Immature natural killer cell (primary cell): ENCODE results near the gene PLXDC2. TPM values are rescaled to one million over a fixed set of nuclear protein-coding genes. Genes with fewer than 3 reads are reported as not detected.

Experiments
- DNase-seq, 3 donors: peaks; one replicate each; pipeline ENCODE4 v3.0.0; 2022; ENCODE audit warnings: mixed read lengths in 1 of 3
- H3K27ac Mint-ChIP-seq, 6 donors: one replicate each; pipeline ENCODE4 v1.8.0; 2020; ENCODE audit warnings: mixed read lengths in 6 of 6, mild to moderate bottlenecking in 5 of 6, inconsistent platforms in 4 of 6, moderate library complexity in 3 of 6
- H3K27me3 Mint-ChIP-seq, 3 donors: one replicate each; pipeline ENCODE4 v1.8.0; 2020 to 2021; ENCODE audit warnings: low read depth in 3 of 3, mild to moderate bottlenecking in 3 of 3, mixed read lengths in 3 of 3, moderate library complexity in 3 of 3, inconsistent platforms in 1 of 3
- H3K36me3 Mint-ChIP-seq, 3 donors: one replicate each; pipeline ENCODE4 v1.8.0; 2020; ENCODE audit warnings: mixed read lengths in 3 of 3, inconsistent platforms in 2 of 3, mild to moderate bottlenecking in 2 of 3
- H3K4me1 Mint-ChIP-seq, 2 donors: one replicate each; pipeline ENCODE4 v1.8.0; 2020; ENCODE audit warnings: inconsistent platforms in 2 of 2, mild to moderate bottlenecking in 2 of 2, mixed read lengths in 2 of 2, moderate library complexity in 1 of 2
- H3K4me3 Mint-ChIP-seq, 5 donors: one replicate each; pipeline ENCODE4 v1.8.0; 2020; ENCODE audit warnings: mild to moderate bottlenecking in 5 of 5, mixed read lengths in 5 of 5, inconsistent platforms in 3 of 5, moderate library complexity in 3 of 5
- H3K9me3 Mint-ChIP-seq, 6 donors: one replicate each; pipeline ENCODE4 v1.8.0; 2020; ENCODE audit warnings: mild to moderate bottlenecking in 6 of 6, mixed read lengths in 6 of 6, inconsistent platforms in 4 of 6, moderate library complexity in 3 of 6
- polyA plus RNA-seq, 3 donors: library from polyadenylated mRNA; unstranded; fragments of 300-500 nt; fragmentation: Illumina TruSeq; gene quantifications; one replicate each; pipeline ENCODE4 v1.2.3, GENCODE V29; 2021

The PLXDC2 gene
- polyA plus RNA-seq, 3 donors from 2014 or later = 5.1 to 9.6 (median 9.2) TPM

GRCh38 chr10:20281579-20281978 is 465.3 kb downstream of the PLXDC2 start:
- peaks cover 0 to 1% (median 0%) of the 10 kb centered on the region in 3 donors for H3K27me3 Mint-ChIP-seq
- H3K4me3 Mint-ChIP-seq = no peak overlapping the region
- H3K36me3 Mint-ChIP-seq = peaks cover 0 to 13% (median 9%) of the 10 kb centered on the region in 3 donors
- peaks cover 0 to 4% (median 0%) of the 10 kb centered on the region in 6 donors for H3K9me3 Mint-ChIP-seq
- H3K27ac Mint-ChIP-seq = no peak overlapping the region
- H3K4me1 Mint-ChIP-seq = peaks cover 6 to 11% of the 10 kb centered on the region in 2 donors
- no peak for DNase-seq

GRCh38 chr10:20287586-20287985 is 471.4 kb downstream of the PLXDC2 start:
- H3K27ac Mint-ChIP-seq = no peak overlapping the region
- peaks cover 0 to 3% (median 0%) of the 10 kb centered on the region in 3 donors for H3K36me3 Mint-ChIP-seq
- no peak for DNase-seq
- no peaks in the 10 kb centered on the region for H3K9me3 Mint-ChIP-seq
- no peak overlapping the region for H3K4me3 Mint-ChIP-seq
- H3K27me3 Mint-ChIP-seq = peaks cover 0 to 3% (median 0%) of the 10 kb centered on the region in 3 donors
- H3K4me1 Mint-ChIP-seq = no peaks in the 10 kb centered on the region

GRCh38 chr10:20288060-20288459 is 471.8 kb downstream of the PLXDC2 start:
- H3K27ac Mint-ChIP-seq = no peak overlapping the region
- no peaks in the 10 kb centered on the region for H3K4me1 Mint-ChIP-seq
- peaks cover 0 to 3% (median 0%) of the 10 kb centered on the region in 3 donors for H3K27me3 Mint-ChIP-seq
- no peaks in the 10 kb centered on the region for H3K9me3 Mint-ChIP-seq
- no peak overlapping the region for H3K4me3 Mint-ChIP-seq
- DNase-seq = no peak
- peaks cover 0 to 3% (median 0%) of the 10 kb centered on the region in 3 donors for H3K36me3 Mint-ChIP-seq

- H3K4me1 Mint-ChIP-seq = no peaks in the 10 kb centered on the region
- no peak overlapping the region for H3K4me3 Mint-ChIP-seq
- no peak overlapping the region for H3K27ac Mint-ChIP-seq
- H3K36me3 Mint-ChIP-seq = peaks cover 0 to 3% (median 3%) of the 10 kb centered on the region in 3 donors
- no peak for DNase-seq
- H3K9me3 Mint-ChIP-seq = no peaks in the 10 kb centered on the region
- H3K27me3 Mint-ChIP-seq = peaks cover 0 to 3% (median 1%) of the 10 kb centered on the region in 3 donors
Observed at GRCh38 chr10:20289070-20289828, 473.0 kb downstream of the PLXDC2 start.

GRCh38 chr10:20298417-20298816 is 482.2 kb downstream of the PLXDC2 start:
- DNase-seq = no peak

GRCh38 chr10:20299034-20299736 is 483.0 kb downstream of the PLXDC2 start:
- Mint-ChIP-seq H3K9me3 (peaks cover 3 to 20% (median 11%) of the 10 kb centered on the region in 6 donors), H3K27me3 (peaks cover 0 to 9% (median 1%) of the 10 kb centered on the region in 3 donors), H3K36me3 (peaks cover 8 to 16% (median 14%) of the 10 kb centered on the region in 3 donors), H3K27ac (no peak overlapping the region), H3K4me1 (peaks cover 0 to 4% of the 10 kb centered on the region in 2 donors), H3K4me3 (no peak overlapping the region)
- DNase-seq = no peak

More at GRCh38 chr10:20298417-20298816, 482.2 kb downstream of the PLXDC2 start:
- peaks cover 0 to 4% of the 10 kb centered on the region in 2 donors for H3K4me1 Mint-ChIP-seq
- H3K36me3 Mint-ChIP-seq = peaks cover 8 to 16% (median 16%) of the 10 kb centered on the region in 3 donors
- peaks cover 3 to 20% (median 11%) of the 10 kb centered on the region in 6 donors for H3K9me3 Mint-ChIP-seq
- no peak overlapping the region for H3K4me3 Mint-ChIP-seq
- no peak overlapping the region for H3K27ac Mint-ChIP-seq
- peaks cover 0 to 10% (median 1%) of the 10 kb centered on the region in 3 donors for H3K27me3 Mint-ChIP-seq

GRCh38 chr10:20300735-20301134 is 484.5 kb downstream of the PLXDC2 start:
- Mint-ChIP-seq H3K27ac (no peak overlapping the region), H3K4me3 (no peak overlapping the region), H3K27me3 (peaks cover 0 to 3% (median 2%) of the 10 kb centered on the region in 3 donors), H3K9me3 (peaks cover 1 to 15% (median 5%) of the 10 kb centered on the region in 6 donors), H3K4me1 (peaks cover 0 to 4% of the 10 kb centered on the region in 2 donors), H3K36me3 (peaks cover 4 to 23% (median 4%) of the 10 kb centered on the region in 3 donors)
- no peak for DNase-seq

GRCh38 chr10:20302033-20302432 is 485.8 kb downstream of the PLXDC2 start:
- Mint-ChIP-seq H3K36me3 (peaks cover 4 to 18% (median 4%) of the 10 kb centered on the region in 3 donors), H3K27me3 (peaks cover 0 to 3% (median 2%) of the 10 kb centered on the region in 3 donors), H3K4me3 (no peak overlapping the region), H3K27ac (no peak overlapping the region), H3K9me3 (peaks cover 0 to 15% (median 3%) of the 10 kb centered on the region in 6 donors), H3K4me1 (peaks cover 0 to 4% of the 10 kb centered on the region in 2 donors)
- no peak for DNase-seq

- H3K9me3 Mint-ChIP-seq = peaks cover 0 to 7% (median 0%) of the 10 kb centered on the region in 6 donors
- DNase-seq = no peak
- H3K4me3 Mint-ChIP-seq = no peak overlapping the region
- peaks cover 0 to 2% (median 0%) of the 10 kb centered on the region in 3 donors for H3K27me3 Mint-ChIP-seq
- no peak overlapping the region for H3K27ac Mint-ChIP-seq
- no peaks in the 10 kb centered on the region for H3K4me1 Mint-ChIP-seq
- peaks cover 3 to 15% (median 4%) of the 10 kb centered on the region in 3 donors for H3K36me3 Mint-ChIP-seq
Observed at GRCh38 chr10:20303453-20304152, 487.4 kb downstream of the PLXDC2 start.

GRCh38 chr10:20313665-20314064 is 497.4 kb downstream of the PLXDC2 start:
- peaks cover 16 to 26% (median 18%) of the 10 kb centered on the region in 6 donors for H3K9me3 Mint-ChIP-seq
- peaks cover 0 to 5% (median 0%) of the 10 kb centered on the region in 3 donors for H3K27me3 Mint-ChIP-seq

GRCh38 chr10:20314431-20314830 is 498.2 kb downstream of the PLXDC2 start:
- Mint-ChIP-seq H3K9me3 (peaks cover 16 to 26% (median 18%) of the 10 kb centered on the region in 6 donors), H3K27me3 (peaks cover 0 to 5% (median 0%) of the 10 kb centered on the region in 3 donors), H3K4me3 (no peak overlapping the region), H3K27ac (no peak overlapping the region), H3K4me1 (peaks cover 4 to 9% of the 10 kb centered on the region in 2 donors), H3K36me3 (peaks cover 4 to 16% (median 9%) of the 10 kb centered on the region in 3 donors)
- no peak for DNase-seq

More at GRCh38 chr10:20313665-20314064, 497.4 kb downstream of the PLXDC2 start:
- Mint-ChIP-seq H3K4me1 (peaks cover 4 to 9% of the 10 kb centered on the region in 2 donors), H3K36me3 (peaks cover 6 to 18% (median 11%) of the 10 kb centered on the region in 3 donors), H3K27ac (no peak overlapping the region), H3K4me3 (no peak overlapping the region)
- DNase-seq = no peak

GRCh38 chr10:20327954-20328353 is 511.7 kb downstream of the PLXDC2 start:
- Mint-ChIP-seq H3K4me1 (peaks cover 4 to 5% of the 10 kb centered on the region in 2 donors), H3K27me3 (no peaks in the 10 kb centered on the region), H3K9me3 (peaks cover 0 to 6% (median under 1%) of the 10 kb centered on the region in 6 donors), H3K36me3 (peaks cover 0 to 13% (median 3%) of the 10 kb centered on the region in 3 donors), H3K4me3 (no peak overlapping the region), H3K27ac (no peak overlapping the region)
- DNase-seq = no peak

GRCh38 chr10:20330246-20330645 is 514.0 kb downstream of the PLXDC2 start:
- DNase-seq = no peak
- Mint-ChIP-seq H3K4me3 (no peak overlapping the region), H3K36me3 (peaks cover 4 to 11% (median 11%) of the 10 kb centered on the region in 3 donors), H3K27me3 (peaks cover 0 to 3% (median 0%) of the 10 kb centered on the region in 3 donors), H3K27ac (no peak overlapping the region), H3K4me1 (peaks cover 11 to 12% of the 10 kb centered on the region in 2 donors), H3K9me3 (peaks cover 0 to 8% (median 5%) of the 10 kb centered on the region in 6 donors)
